Cortex of kidney (tissue), 1 donor: ENCODE data around the gene CACTIN.

Source experiments
- DNase-seq: peaks from one replicate; lab custom pipeline; 2025; lab: John Stamatoyannopoulos, UW

CACTIN gene

GRCh38 chr19:3609779-3610719 is 16.5 kb downstream of the CACTIN start:
- no peak for DNase-seq

- no peak for DNase-seq
These were observed 17.8 kb downstream of the CACTIN start for GRCh38 chr19:3608750-3609322.

- DNase-seq, result no peak
These were observed 18.4 kb downstream of the CACTIN start for GRCh38 chr19:3608079-3608641.

- DNase-seq, result no peak
These were observed 19.1 kb downstream of the CACTIN start for GRCh38 chr19:3607303-3608078.

GRCh38 chr19:3606690-3607289 is 19.8 kb downstream of the CACTIN start, which contains the start of gene TBXA2R:
Gene TBXA2R (minus strand): TSS chr19:3606875. CDS start chr19:3600634, 6,241 bp downstream.
- no peak for DNase-seq

- DNase-seq, result no peak
These were observed 20.4 kb downstream of the CACTIN start for GRCh38 chr19:3606174-3606689.

GRCh38 chr19:3605770-3606169 is 20.8 kb downstream of the CACTIN start:
- no peak for DNase-seq

GRCh38 chr19:3605361-3605760 is 21.2 kb downstream of the CACTIN start:
- no peak for DNase-seq

GRCh38 chr19:3604987-3605343 is 21.6 kb downstream of the CACTIN start:
- DNase-seq, result no peak

GRCh38 chr19:3604227-3604986 is 22.2 kb downstream of the CACTIN start:
- no peak for DNase-seq

- no peak for DNase-seq
These were observed 23.3 kb downstream of the CACTIN start for GRCh38 chr19:3603121-3603811.

GRCh38 chr19:3601021-3601420 is 25.6 kb downstream of the CACTIN start:
- no peak for DNase-seq

GRCh38 chr19:3599776-3600187 is 26.8 kb downstream of the CACTIN start:
- no peak for DNase-seq

- DNase-seq, result no peak
These were observed 31.0 kb downstream of the CACTIN start for GRCh38 chr19:3595521-3596061.

- no peak for DNase-seq
These were observed 33.4 kb downstream of the CACTIN start for GRCh38 chr19:3593156-3593555.

- no peak for DNase-seq
These were observed 34.5 kb downstream of the CACTIN start for GRCh38 chr19:3591876-3592613.

- no peak for DNase-seq
These were observed 35.5 kb downstream of the CACTIN start for GRCh38 chr19:3590991-3591659.

GRCh38 chr19:3589949-3590348 is 36.6 kb downstream of the CACTIN start:
- DNase-seq, result no peak

GRCh38 chr19:3589439-3589838 is 37.2 kb downstream of the CACTIN start:
- no peak for DNase-seq
